ENCODE measurements around the gene TBC1D2.

Gene TBC1D2

GRCh38 chr9:98171176-98171925, 84.1 kb downstream of the TBC1D2 start:
- DNase-seq (ENCODE audit: low spot score): no peak

- DNase-seq (ENCODE audit: low spot score): no peak
Observed at GRCh38 chr9:98168941-98169488, 86.4 kb downstream of the TBC1D2 start.

- no peak for DNase-seq (ENCODE audit: low spot score)
Observed at GRCh38 chr9:98168153-98168780, 87.2 kb downstream of the TBC1D2 start.

- DNase-seq (ENCODE audit: low spot score): no peak
Observed at GRCh38 chr9:98164912-98165311, 90.5 kb downstream of the TBC1D2 start.

GRCh38 chr9:98162613-98163012, 92.8 kb downstream of the TBC1D2 start:
- DNase-seq (ENCODE audit: low spot score): no peak

GRCh38 chr9:98161851-98162250, 93.6 kb downstream of the TBC1D2 start:
- DNase-seq (ENCODE audit: low spot score): no peak

- no peak for DNase-seq (ENCODE audit: low spot score)
Observed at GRCh38 chr9:98159790-98160189, 95.7 kb downstream of the TBC1D2 start.

GRCh38 chr9:98159301-98159700, 96.1 kb downstream of the TBC1D2 start:
- no peak for DNase-seq (ENCODE audit: low spot score)

GRCh38 chr9:98158071-98158831, 97.2 kb downstream of the TBC1D2 start:
- DNase-seq (ENCODE audit: low spot score): no peak

- no peak for DNase-seq (ENCODE audit: low spot score)
Observed at GRCh38 chr9:98157372-98157771, 98.1 kb downstream of the TBC1D2 start.

GRCh38 chr9:98154678-98155077, 100.8 kb downstream of the TBC1D2 start:
- no peak for DNase-seq (ENCODE audit: low spot score)

- DNase-seq (ENCODE audit: low spot score): no peak
Observed at GRCh38 chr9:98152526-98152925, 102.9 kb downstream of the TBC1D2 start.

GRCh38 chr9:98150721-98151120, 104.7 kb downstream of the TBC1D2 start:
- no peak for DNase-seq (ENCODE audit: low spot score)

GRCh38 chr9:98150164-98150563, 105.3 kb downstream of the TBC1D2 start:
- no peak for DNase-seq (ENCODE audit: low spot score)

GRCh38 chr9:98149422-98149821, 106.0 kb downstream of the TBC1D2 start:
- no peak for DNase-seq (ENCODE audit: low spot score)

Measured in AG08396 (cell line).